Spinal cord (tissue), 10 donors: ENCODE data around the gene CNBD2. TPM values are rescaled to one million over a fixed set of nuclear protein-coding genes. Genes with fewer than 3 reads are reported as not detected.

Experiments used
- DNase-seq, 6 donors: peaks; one replicate each; pipeline versions ENCODE4 v3.0.0 to v3.0.0-alpha.2; 2013 to 2015; ENCODE audit warnings: low spot score in 6 of 6, low read depth in 4 of 6
- H3K27ac ChIP-seq: one replicate; pipeline ENCODE4 v1.5.1; 2013; ENCODE audit warnings: low read depth, low read length, control low read depth
- H3K27me3 ChIP-seq: one replicate; pipeline ENCODE4 v1.6.1; 2013; ENCODE audit warnings: low read length; ENCODE audit not compliant: control insufficient read depth, insufficient read depth
- H3K36me3 ChIP-seq: one replicate; pipeline ENCODE4 v1.6.1; 2013; ENCODE audit warnings: low read length; ENCODE audit not compliant: control insufficient read depth, insufficient read depth
- H3K4me1 ChIP-seq: one replicate; pipeline ENCODE4 v1.6.1; 2013; ENCODE audit warnings: low read length; ENCODE audit not compliant: control insufficient read depth, insufficient read depth
- H3K4me3 ChIP-seq: one replicate; pipeline ENCODE4 v1.5.1; 2013; ENCODE audit warnings: low read depth, low read length, control low read depth
- H3K9me3 ChIP-seq: one replicate; pipeline ENCODE4 v1.6.1; 2013; ENCODE audit warnings: low read length; ENCODE audit not compliant: control insufficient read depth, insufficient read depth
- WGBS: methylation state at CpG from one replicate; pipeline ENCODE4 v1.1.5; 2013; ENCODE audit warnings: missing lambda C conversion rate; ENCODE audit not compliant: insufficient coverage; 5-methylcytosine and 5-hydroxymethylcytosine counted together
- polyA plus RNA-seq, 2 donors: library from polyadenylated mRNA; unstranded; fragments of 120-200 nt; gene quantifications; one replicate each; pipeline ENCODE4 v1.2.1, GENCODE V29; 2013; ENCODE audit not compliant: insufficient read length in 2 of 2
- total RNA-seq, 2 donors: library from RNA; depleted of rRNA in 1 of 2; stranded (reverse); fragments of 120-200 nt in 1 of 2; fragments of >200 nt in 1 of 2; gene quantifications; one replicate each; pipeline versions ENCODE4 v1.2.3 to v1.2.4, GENCODE V29; 2013 to 2014
- donor health status: healthy.

CNBD2 gene
- total and polyA plus RNA-seq, 4 donors = 0.41 to 9.8 (median 2.1) TPM

- Histone ChIP-seq H3K9me3 (no peaks in the 10 kb centered on the region), H3K36me3 (no peaks in the 10 kb centered on the region), H3K4me3 (no peak overlapping the region), H3K27me3 (no peaks in the 10 kb centered on the region), H3K4me1 (no peaks in the 10 kb centered on the region), H3K27ac (no peak overlapping the region)
- DNase-seq = no peak
- no CpG with 5 or more reads among the region's 1 CpG for WGBS
These were observed 540 bp downstream of the CNBD2 start for GRCh38 chr20:35968930-35969329.

- H3K4me1 ChIP-seq = peaks cover 2% of the 10 kb centered on the region
- 89% methylated on average over 1 of the region's 2 CpGs for WGBS
- DNase-seq = no peak
- H3K27ac ChIP-seq = no peak overlapping the region
- H3K9me3 ChIP-seq = no peaks in the 10 kb centered on the region
- no peaks in the 10 kb centered on the region for H3K27me3 ChIP-seq
- no peaks in the 10 kb centered on the region for H3K36me3 ChIP-seq
- H3K4me3 ChIP-seq = no peak overlapping the region
These were observed 3.6 kb downstream of the CNBD2 start for GRCh38 chr20:35971981-35972380.

- H3K36me3 ChIP-seq = no peaks in the 10 kb centered on the region
- DNase-seq = peak in 1 of 6 donors; percentile 19
- H3K9me3 ChIP-seq = no peaks in the 10 kb centered on the region
- H3K27me3 ChIP-seq = no peaks in the 10 kb centered on the region
- peaks cover 6% of the 10 kb centered on the region for H3K4me1 ChIP-seq
- 83% methylated on average over 1 of the region's 4 CpGs for WGBS
- H3K4me3 ChIP-seq = no peak overlapping the region
- no peak overlapping the region for H3K27ac ChIP-seq
These were observed 4.1 kb downstream of the CNBD2 start for GRCh38 chr20:35972462-35972861.

- H3K4me1 ChIP-seq = peaks cover 10% of the 10 kb centered on the region
- no peak overlapping the region for H3K4me3 ChIP-seq
- H3K36me3 ChIP-seq = no peaks in the 10 kb centered on the region
- H3K9me3 ChIP-seq = no peaks in the 10 kb centered on the region
- H3K27me3 ChIP-seq = no peaks in the 10 kb centered on the region
- 87% methylated on average over 4 of the region's 4 CpGs for WGBS
- no peak overlapping the region for H3K27ac ChIP-seq
- DNase-seq = no peak
These were observed 5.9 kb downstream of the CNBD2 start for GRCh38 chr20:35974256-35974655.

- no peaks in the 10 kb centered on the region for H3K36me3 ChIP-seq
These were observed 7.4 kb downstream of the CNBD2 start for GRCh38 chr20:35975576-35976373.

GRCh38 chr20:35978041-35978513 lies 9.7 kb downstream of the CNBD2 start:
- Histone ChIP-seq H3K9me3 (no peaks in the 10 kb centered on the region), H3K36me3 (no peaks in the 10 kb centered on the region), H3K4me1 (peaks cover 10% of the 10 kb centered on the region), H3K27me3 (no peaks in the 10 kb centered on the region), H3K27ac (no peak overlapping the region), H3K4me3 (no peak overlapping the region)
- no peak for DNase-seq
- WGBS = 88% methylated on average over 6 of the region's 9 CpGs

More at GRCh38 chr20:35975576-35976373, 7.4 kb downstream of the CNBD2 start:
- H3K27me3 ChIP-seq = no peaks in the 10 kb centered on the region
- peaks cover 10% of the 10 kb centered on the region for H3K4me1 ChIP-seq
- peak in 1 of 6 donors; percentile 8 for DNase-seq
- no peak overlapping the region for H3K27ac ChIP-seq
- 80% methylated on average over 9 of the region's 9 CpGs for WGBS
- no peak overlapping the region for H3K4me3 ChIP-seq
- no peaks in the 10 kb centered on the region for H3K9me3 ChIP-seq

- 64% methylated on average over 4 of the region's 5 CpGs for WGBS
These were observed 11.2 kb downstream of the CNBD2 start for GRCh38 chr20:35979544-35979943.

GRCh38 chr20:35981969-35982368 lies 13.6 kb downstream of the CNBD2 start:
- H3K4me1 ChIP-seq = peaks cover 9% of the 10 kb centered on the region
- DNase-seq = no peak
- WGBS = 55% methylated on average over 3 of the region's 3 CpGs
- H3K36me3 ChIP-seq = no peaks in the 10 kb centered on the region
- no peaks in the 10 kb centered on the region for H3K27me3 ChIP-seq
- no peak overlapping the region for H3K4me3 ChIP-seq
- no peaks in the 10 kb centered on the region for H3K9me3 ChIP-seq
- H3K27ac ChIP-seq = no peak overlapping the region

More at GRCh38 chr20:35979544-35979943, 11.2 kb downstream of the CNBD2 start:
- no peaks in the 10 kb centered on the region for H3K27me3 ChIP-seq
- H3K4me1 ChIP-seq = peaks cover 10% of the 10 kb centered on the region
- H3K27ac ChIP-seq = no peak overlapping the region
- H3K9me3 ChIP-seq = no peaks in the 10 kb centered on the region
- no peaks in the 10 kb centered on the region for H3K36me3 ChIP-seq
- DNase-seq = no peak
- no peak overlapping the region for H3K4me3 ChIP-seq

GRCh38 chr20:35984382-35984781 lies 16.0 kb downstream of the CNBD2 start:
- H3K36me3 ChIP-seq = no peaks in the 10 kb centered on the region
- no peaks in the 10 kb centered on the region for H3K9me3 ChIP-seq
- DNase-seq = no peak
- H3K4me1 ChIP-seq = no peaks in the 10 kb centered on the region
- no peak overlapping the region for H3K27ac ChIP-seq
- 92% methylated on average over 6 of the region's 6 CpGs for WGBS
- no peaks in the 10 kb centered on the region for H3K27me3 ChIP-seq
- H3K4me3 ChIP-seq = no peak overlapping the region

GRCh38 chr20:35985806-35986205 lies 17.4 kb downstream of the CNBD2 start:
- Histone ChIP-seq H3K36me3 (no peaks in the 10 kb centered on the region), H3K4me3 (no peak overlapping the region), H3K4me1 (no peaks in the 10 kb centered on the region), H3K27ac (no peak overlapping the region), H3K27me3 (no peaks in the 10 kb centered on the region), H3K9me3 (no peaks in the 10 kb centered on the region)
- 100% methylated on average over 1 of the region's 2 CpGs for whole genome bisulfite sequencing
- DNase-seq = no peak
